HCT116 (cell line): Measurements from ENCODE around the gene CD63. TPM values are rescaled to one million over a fixed set of nuclear protein-coding genes. Genes with fewer than 3 reads are reported as not detected.

Experiments used
- ATAC-seq: fragments of 200-7000 bp; cut with Tn5 transposase; 2 replicates; pipeline ENCODE4 v1.9.1; 2020; ENCODE audit warnings: mild to moderate bottlenecking, moderate library complexity
- BruUV-seq: library from RNA; stranded (reverse); fragments of 400-500 nt; replicated peaks from 2 replicates; lab custom pipeline; 2021; lab: Mats Ljungman, UMichigan
- CTCF ChIA-PET: fragments of 300-600 bp; sonication (Branson Sonifier 250); formaldehyde crosslinking; loops from one replicate; lab custom pipeline; 2021; ENCODE audit warnings: antibody characterized with exemption; lab: Charles Lee
- POLR2A ChIA-PET: fragments of 300-600, 350-600 bp; sonication (Branson Sonifier 250); formaldehyde crosslinking; loops from one replicate; lab custom pipeline; 2021; ENCODE audit warnings: antibody characterized with exemption; lab: Charles Lee
- RAD21 ChIA-PET, 2 experiments: fragments of 300-600 bp; sonication (Branson Sonifier 250); formaldehyde crosslinking; loops; one replicate each; lab custom pipeline; 2023; ENCODE audit warnings: low total read pairs in 2 of 2; ENCODE audit not compliant: uncharacterized antibody in 2 of 2, unreplicated experiment in 2 of 2, low non-redundant PET in 1 of 2; lab: Charles Lee
- DNase-seq: peaks from one replicate; pipeline ENCODE4 v3.0.0-alpha.2; 2010; ENCODE audit warnings: low read depth, low spot score
- H2AFZ ChIP-seq: fragments of 200-600 bp; shearing (Covaris generic), sonication (generic); 2 replicates; pipeline ENCODE4 v1.6.1; 2017; ENCODE audit warnings: low read depth, mixed run types, mixed read lengths, antibody characterized with exemption, low read length; ENCODE audit not compliant: poor library complexity, severe bottlenecking
- H3K27ac ChIP-seq: 2 replicates; pipeline ENCODE4 v1.5.1; 2012; ENCODE audit warnings: low read depth, low read length
- H3K27me3 ChIP-seq: fragments of 200-600 bp; sonication (generic); 2 replicates; pipeline ENCODE4 v1.6.1; 2016; ENCODE audit warnings: mixed run types, low read length, mixed read lengths; ENCODE audit not compliant: insufficient read depth
- H3K36me3 ChIP-seq, 2 experiments: fragments of 200-500 bp in 1 of 2; fragments of 200-600 bp in 1 of 2; sonication (Bioruptor generic) in 1 of 2; sonication (generic) in 1 of 2; 2 replicates each; pipeline versions ENCODE4 v1.5.1 to v1.6.1; 2014 to 2016; ENCODE audit warnings: low read length in 2 of 2, inconsistent platforms in 1 of 2, mixed read lengths in 1 of 2, mixed run types in 1 of 2; ENCODE audit not compliant: insufficient read depth in 2 of 2, control insufficient read depth in 1 of 2
- H3K4me1 ChIP-seq, 2 experiments: fragments of 200-600 bp in 1 of 2; sonication (generic) in 1 of 2; 2 replicates each; pipeline versions ENCODE4 v1.5.1 to v1.6.1; 2012 to 2017; ENCODE audit warnings: low read length in 2 of 2, inconsistent platforms in 1 of 2, mild to moderate bottlenecking in 1 of 2, mixed read lengths in 1 of 2, mixed run types in 1 of 2, moderate library complexity in 1 of 2; ENCODE audit not compliant: insufficient read depth in 2 of 2, control insufficient read depth in 1 of 2
- H3K4me2 ChIP-seq: fragments of 200-600 bp; sonication (generic); 2 replicates; pipeline ENCODE4 v1.6.1; 2017; ENCODE audit warnings: mixed run types, low read length, mixed read lengths
- H3K4me3 ChIP-seq, 2 experiments: fragments of 200-600 bp in 1 of 2; sonication (generic) in 1 of 2; replicated peaks in 1 of 2; 2 replicates each; pipeline ENCODE4 v1.5.1; 2011 to 2016; ENCODE audit warnings: low read length in 2 of 2, control low read depth in 1 of 2, low read depth in 1 of 2, mild to moderate bottlenecking in 1 of 2, mixed read lengths in 1 of 2, mixed run types in 1 of 2
- H3K79me2 ChIP-seq: fragments of 200-600 bp; sonication (generic); 2 replicates; pipeline ENCODE4 v1.6.1; 2017; ENCODE audit warnings: mild to moderate bottlenecking, mixed run types, low read length, moderate library complexity, mixed read lengths; ENCODE audit not compliant: insufficient read depth
- H3K9ac ChIP-seq: fragments of 200-600 bp; sonication (generic); 2 replicates; pipeline ENCODE4 v1.6.1; 2016; ENCODE audit warnings: low read length, mixed read lengths
- H3K9me2 ChIP-seq: fragments of 200-600 bp; sonication (generic), shearing (Covaris generic); 2 replicates; pipeline ENCODE4 v1.6.1; 2017; ENCODE audit warnings: mixed run types, mild to moderate bottlenecking, moderate library complexity; ENCODE audit not compliant: insufficient read depth
- H3K9me3 ChIP-seq, 2 experiments: fragments of 200-500 bp in 1 of 2; fragments of 200-600 bp in 1 of 2; sonication (Bioruptor generic) in 1 of 2; sonication (generic) in 1 of 2; 2 replicates each; pipeline ENCODE4 v1.6.1; 2014 to 2017; ENCODE audit warnings: low read length in 2 of 2, mixed read lengths in 2 of 2, inconsistent platforms in 1 of 2, low read depth in 1 of 2, mild to moderate bottlenecking in 1 of 2, mixed run types in 1 of 2, moderate library complexity in 1 of 2; ENCODE audit not compliant: control insufficient read depth in 1 of 2, insufficient read depth in 1 of 2
- H4K20me1 ChIP-seq: fragments of 200-600 bp; sonication (generic), shearing (Covaris generic); 2 replicates; pipeline ENCODE4 v1.6.1; 2017; ENCODE audit warnings: mixed run types, mild to moderate bottlenecking, moderate library complexity; ENCODE audit not compliant: insufficient read depth
- CEBPB ChIP-seq: IDR thresholded peaks from 2 replicates; pipeline ENCODE4 v1.6.1; 2012; ENCODE audit warnings: low read depth
- EGR1 ChIP-seq: IDR thresholded peaks from 2 replicates; pipeline ENCODE4 v1.6.1; 2012; ENCODE audit warnings: low read depth
- EZH2 ChIP-seq: fragments of 200-600 bp; sonication (generic); IDR thresholded peaks from 2 replicates; pipeline ENCODE4 v1.6.1; 2017; ENCODE audit warnings: antibody characterized with exemption, mixed run types
- EZH2phosphoT487 ChIP-seq: fragments of 200-600 bp; IDR thresholded peaks from 2 replicates; pipeline ENCODE4 v1.6.1; 2018; ENCODE audit warnings: antibody characterized with exemption, borderline replicate concordance
- FOSL1 ChIP-seq: IDR thresholded peaks from 2 replicates; pipeline ENCODE4 v1.6.1; 2012; ENCODE audit warnings: low read depth
- JUND ChIP-seq: IDR thresholded peaks from 2 replicates; pipeline ENCODE4 v1.6.1; 2012
- POLR2A ChIP-seq: IDR thresholded peaks from 2 replicates; pipeline ENCODE4 v1.7.0; 2011; ENCODE audit warnings: borderline replicate concordance; ENCODE audit not compliant: insufficient read depth, insufficient read length; ENCODE audit errors: extremely low read depth
- RAD21 ChIP-seq: IDR thresholded peaks from 2 replicates; pipeline ENCODE4 v1.6.1; 2012; ENCODE audit warnings: low read depth, mild to moderate bottlenecking
- SP1 ChIP-seq: IDR thresholded peaks from 2 replicates; pipeline ENCODE4 v1.6.1; 2012; ENCODE audit warnings: low read depth
- SRF ChIP-seq: IDR thresholded peaks from 2 replicates; pipeline ENCODE4 v1.6.1; 2012; ENCODE audit warnings: low read depth
- TCF7L2 ChIP-seq: IDR thresholded peaks from 2 replicates; pipeline ENCODE4 v1.7.0; 2011; ENCODE audit warnings: borderline replicate concordance, inconsistent platforms; ENCODE audit not compliant: insufficient read depth, insufficient read length; ENCODE audit errors: extremely low read depth
- YY1 ChIP-seq: IDR thresholded peaks from 2 replicates; pipeline ENCODE4 v1.6.1; 2011; ENCODE audit warnings: low read length, low read depth, moderate library complexity, mild to moderate bottlenecking; ENCODE audit not compliant: insufficient replicate concordance; ENCODE audit errors: extremely low read depth
- ZFX ChIP-seq: fragments of 450-650 bp; IDR thresholded peaks from 2 replicates; pipeline ENCODE4 v1.6.1; 2017
- ZNF274 ChIP-seq: fragments of 200-500 bp; sonication (Bioruptor generic); IDR thresholded peaks from 2 replicates; pipeline ENCODE4 v1.6.1; 2014; ENCODE audit warnings: mild to moderate bottlenecking, low read depth, low read length, inconsistent platforms
- intact Hi-C: fragments of 100-400 bp; cut with micrococcal nuclease; formaldehyde crosslinking; loops from 2 replicates; pipeline ENCODE4 v1.10.0; 2022
- total RNA-seq: library from RNA; stranded (reverse); gene quantifications from one replicate; pipeline ENCODE4 v1.2.1, GENCODE V29; 2021; ENCODE audit not compliant: unreplicated experiment
- TF ChIP-seq, protein P1 (sequence below): IDR thresholded peaks from 2 replicates; pipeline ENCODE4 v1.6.1; 2011; ENCODE audit warnings: mild to moderate bottlenecking, low read length, moderate library complexity; ENCODE audit not compliant: insufficient replicate concordance; ENCODE audit errors: extremely low read depth
- TF ChIP-seq, protein P2 (sequence below): IDR thresholded peaks from 2 replicates; pipeline ENCODE4 v1.6.1; 2012
- TF ChIP-seq, protein P3 (sequence below): IDR thresholded peaks from 2 replicates; pipeline ENCODE4 v1.6.1; 2012
- TF ChIP-seq, protein P4 (sequence below), 3 experiments: fragments of 200-600 bp in 1 of 3; sonication (generic) in 1 of 3; IDR thresholded peaks in 2 of 3; conservative IDR thresholded peaks in 1 of 3; 2 replicates each; pipeline ENCODE4 v1.5.1; 2012 to 2017; ENCODE audit warnings: low read depth in 2 of 3, low read length in 2 of 3, antibody characterized with exemption in 1 of 3, borderline replicate concordance in 1 of 3, control low read depth in 1 of 3, mild to moderate bottlenecking in 1 of 3, mixed read lengths in 1 of 3, mixed run types in 1 of 3, moderate library complexity in 1 of 3; ENCODE audit not compliant: insufficient read depth in 1 of 3

The CD63 gene
- total RNA-seq, 1 experiment from 2014 or later = 355 TPM

DNA sequence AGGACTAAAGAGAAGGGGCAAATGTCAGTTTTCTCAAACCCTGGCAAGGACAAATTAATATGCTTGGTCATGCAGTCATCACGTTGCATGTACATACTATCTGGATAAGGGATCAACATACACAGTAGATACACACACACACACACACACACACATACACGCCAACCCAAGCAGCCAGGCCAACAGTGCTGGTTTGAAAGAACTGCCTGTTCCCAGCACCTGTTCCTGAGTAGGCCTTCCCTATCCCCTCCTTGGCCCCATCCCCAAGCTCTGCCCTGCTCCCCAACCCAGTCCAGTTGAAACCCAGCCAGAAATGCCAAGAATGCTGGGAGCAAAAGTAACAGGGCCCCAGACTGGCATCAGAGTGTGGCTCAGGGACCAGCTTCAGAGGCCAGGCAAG is 25.5 kb downstream of the CD63 start (continued):
- TF ChIP-seq, protein P1, sequence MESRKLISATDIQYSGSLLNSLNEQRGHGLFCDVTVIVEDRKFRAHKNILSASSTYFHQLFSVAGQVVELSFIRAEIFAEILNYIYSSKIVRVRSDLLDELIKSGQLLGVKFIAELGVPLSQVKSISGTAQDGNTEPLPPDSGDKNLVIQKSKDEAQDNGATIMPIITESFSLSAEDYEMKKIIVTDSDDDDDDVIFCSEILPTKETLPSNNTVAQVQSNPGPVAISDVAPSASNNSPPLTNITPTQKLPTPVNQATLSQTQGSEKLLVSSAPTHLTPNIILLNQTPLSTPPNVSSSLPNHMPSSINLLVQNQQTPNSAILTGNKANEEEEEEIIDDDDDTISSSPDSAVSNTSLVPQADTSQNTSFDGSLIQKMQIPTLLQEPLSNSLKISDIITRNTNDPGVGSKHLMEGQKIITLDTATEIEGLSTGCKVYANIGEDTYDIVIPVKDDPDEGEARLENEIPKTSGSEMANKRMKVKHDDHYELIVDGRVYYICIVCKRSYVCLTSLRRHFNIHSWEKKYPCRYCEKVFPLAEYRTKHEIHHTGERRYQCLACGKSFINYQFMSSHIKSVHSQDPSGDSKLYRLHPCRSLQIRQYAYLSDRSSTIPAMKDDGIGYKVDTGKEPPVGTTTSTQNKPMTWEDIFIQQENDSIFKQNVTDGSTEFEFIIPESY = no peak
- TF ChIP-seq SRF (no peak), EGR1 (no peak), EZH2 (no peak), ZFX (no peak), SP1 (no peak), FOSL1 (no peak), CEBPB (no peak), YY1 (no peak), JUND (no peak), POLR2A (no peak)
- TF ChIP-seq, protein P2, sequence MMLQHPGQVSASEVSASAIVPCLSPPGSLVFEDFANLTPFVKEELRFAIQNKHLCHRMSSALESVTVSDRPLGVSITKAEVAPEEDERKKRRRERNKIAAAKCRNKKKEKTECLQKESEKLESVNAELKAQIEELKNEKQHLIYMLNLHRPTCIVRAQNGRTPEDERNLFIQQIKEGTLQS = no peak
- TF ChIP-seq, protein P3, sequence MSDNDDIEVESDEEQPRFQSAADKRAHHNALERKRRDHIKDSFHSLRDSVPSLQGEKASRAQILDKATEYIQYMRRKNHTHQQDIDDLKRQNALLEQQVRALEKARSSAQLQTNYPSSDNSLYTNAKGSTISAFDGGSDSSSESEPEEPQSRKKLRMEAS = no peak

DNA sequence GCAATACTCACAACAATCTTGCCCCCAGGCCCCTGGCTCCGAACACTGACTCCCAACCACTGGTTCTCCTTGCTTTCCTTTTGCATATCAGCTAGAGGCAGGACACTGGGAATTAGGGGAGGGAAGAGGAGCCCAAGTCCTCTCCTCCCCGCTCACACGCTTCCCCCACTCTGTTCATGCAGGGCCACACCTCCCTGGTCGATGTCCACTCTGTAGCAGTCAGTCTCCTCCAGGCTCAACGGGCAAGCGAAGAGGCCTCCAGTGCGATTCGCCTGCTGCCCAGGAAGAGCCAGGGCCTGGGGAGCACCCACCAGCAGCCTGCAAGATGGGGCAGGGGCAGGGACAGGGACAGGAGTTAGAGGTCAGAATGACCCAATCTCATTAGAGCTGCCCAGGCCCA is 25.9 kb downstream of the CD63 start:
- no peak overlapping the region for H3K4me3 ChIP-seq
- H3K4me2 ChIP-seq = no peak overlapping the region
- ATAC-seq = no peak
- H4K20me1 ChIP-seq = no peaks in the 10 kb centered on the region
- no peak for DNase-seq
- intact Hi-C loops = no loop called here
- H3K9me3 ChIP-seq = no peaks in the 10 kb centered on the region
- no peak overlapping the region for H2AFZ ChIP-seq
- POLR2A ChIA-PET = no interaction called here
- no peak overlapping the region for H3K27ac ChIP-seq
- H3K27me3 ChIP-seq = no peaks in the 10 kb centered on the region
- peaks cover 0 to 10% of the 10 kb centered on the region in 2 experiments; a peak in 1 of 4 replicates for H3K4me1 ChIP-seq
- no peaks in the 10 kb centered on the region for H3K9me2 ChIP-seq
- no TSS peak for BruUV-seq
- CTCF ChIA-PET = no interaction called here
- RAD21 ChIA-PET = no interaction called here
- no peak overlapping the region for H3K9ac ChIP-seq
- no peaks in the 10 kb centered on the region for H3K79me2 ChIP-seq
- TF ChIP-seq CEBPB (no peak), RAD21 (no peak), SRF (no peak), JUND (no peak), ZNF274 (no peak), YY1 (no peak), EZH2phosphoT487 (no peak), POLR2A (no peak), TCF7L2 (no peak), FOSL1 (no peak)
- TF ChIP-seq, protein P3 = no peak
- TF ChIP-seq, protein P4, sequence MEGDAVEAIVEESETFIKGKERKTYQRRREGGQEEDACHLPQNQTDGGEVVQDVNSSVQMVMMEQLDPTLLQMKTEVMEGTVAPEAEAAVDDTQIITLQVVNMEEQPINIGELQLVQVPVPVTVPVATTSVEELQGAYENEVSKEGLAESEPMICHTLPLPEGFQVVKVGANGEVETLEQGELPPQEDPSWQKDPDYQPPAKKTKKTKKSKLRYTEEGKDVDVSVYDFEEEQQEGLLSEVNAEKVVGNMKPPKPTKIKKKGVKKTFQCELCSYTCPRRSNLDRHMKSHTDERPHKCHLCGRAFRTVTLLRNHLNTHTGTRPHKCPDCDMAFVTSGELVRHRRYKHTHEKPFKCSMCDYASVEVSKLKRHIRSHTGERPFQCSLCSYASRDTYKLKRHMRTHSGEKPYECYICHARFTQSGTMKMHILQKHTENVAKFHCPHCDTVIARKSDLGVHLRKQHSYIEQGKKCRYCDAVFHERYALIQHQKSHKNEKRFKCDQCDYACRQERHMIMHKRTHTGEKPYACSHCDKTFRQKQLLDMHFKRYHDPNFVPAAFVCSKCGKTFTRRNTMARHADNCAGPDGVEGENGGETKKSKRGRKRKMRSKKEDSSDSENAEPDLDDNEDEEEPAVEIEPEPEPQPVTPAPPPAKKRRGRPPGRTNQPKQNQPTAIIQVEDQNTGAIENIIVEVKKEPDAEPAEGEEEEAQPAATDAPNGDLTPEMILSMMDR (IDR thresholded peaks at IDR 0.05 in 2 of 3, conservative IDR thresholded peaks at IDR 0.05 in 1 of 3; ENCODE audit: borderline replicate concordance in 1 of 3, insufficient read depth in 1 of 3, low read depth in 2 of 3, low read length in 2 of 3) = no peak
- no peaks in the 10 kb centered on the region for H3K36me3 ChIP-seq
